HG03159 (cell line): ENCODE data around the gene CFAP46.
"Not testable (repeated sequence)": the region's sequence is repeated elsewhere in the genome, so short reads cannot be mapped to it uniquely, and the experiment has no call there.

ENCODE experiments used
- ATAC-seq: cut with Tn5 transposase; IDR thresholded peaks from one replicate; pipeline ENCODE4 v1.9.1; 2021; ENCODE audit warnings: mild to moderate bottlenecking, moderate library complexity; ENCODE audit not compliant: unreplicated experiment

CFAP46 gene

GRCh38 chr10:132963430-132963960, 21.1 kb upstream of the CFAP46 start:
- no peak for ATAC-seq

- peak; percentile 41 for ATAC-seq
These were observed 20.5 kb upstream of the CFAP46 start for GRCh38 chr10:132962623-132963429.

GRCh38 chr10:132961787-132962622, 19.6 kb upstream of the CFAP46 start:
- peak; percentile 65 for ATAC-seq

GRCh38 chr10:132961420-132961786, 19.0 kb upstream of the CFAP46 start:
- ATAC-seq: no peak

- ATAC-seq: no peak
These were observed 18.5 kb upstream of the CFAP46 start for GRCh38 chr10:132960631-132961419.

- no peak for ATAC-seq
These were observed 17.7 kb upstream of the CFAP46 start for GRCh38 chr10:132960071-132960472.

GRCh38 chr10:132959559-132959961, 17.2 kb upstream of the CFAP46 start:
- ATAC-seq: no peak

- ATAC-seq: no peak
These were observed 16.7 kb upstream of the CFAP46 start for GRCh38 chr10:132958883-132959558.

GRCh38 chr10:132957981-132958882, 15.9 kb upstream of the CFAP46 start:
- ATAC-seq: no peak

GRCh38 chr10:132957131-132957530, 14.8 kb upstream of the CFAP46 start:
- no peak for ATAC-seq

GRCh38 chr10:132956259-132956658, 13.9 kb upstream of the CFAP46 start:
- ATAC-seq: not testable (repeated sequence)

GRCh38 chr10:132955479-132955878, 13.1 kb upstream of the CFAP46 start:
- no peak for ATAC-seq

- no peak for ATAC-seq
These were observed 11.1 kb upstream of the CFAP46 start for GRCh38 chr10:132953428-132953827.

- no peak for ATAC-seq
These were observed 9.6 kb upstream of the CFAP46 start for GRCh38 chr10:132951926-132952325.

- ATAC-seq: no peak
These were observed 6.0 kb upstream of the CFAP46 start for GRCh38 chr10:132948351-132948750.

- ATAC-seq: no peak
These were observed 5.5 kb upstream of the CFAP46 start for GRCh38 chr10:132947843-132948242.

- no peak for ATAC-seq
These were observed 4.6 kb upstream of the CFAP46 start for GRCh38 chr10:132946806-132947546.

GRCh38 chr10:132946311-132946710, 3.9 kb upstream of the CFAP46 start:
- no peak for ATAC-seq

- ATAC-seq: no peak
These were observed 3.5 kb upstream of the CFAP46 start for GRCh38 chr10:132945894-132946255.
